KBM-7 (cell line): ENCODE measurements around the gene CEP57L1.
"Not testable (repeated sequence)": the region's sequence is repeated elsewhere in the genome, so short reads cannot be mapped to it uniquely, and the experiment has no call there.

Experiments used
- DNase-seq: peaks from one replicate; pipeline ENCODE4 v3.0.0-alpha.2; 2015
- in situ Hi-C: fragments of 300-500 bp; cut with MboI; formaldehyde crosslinking; loops from 2 replicates; pipeline ENCODE4 v1.14.3; 2020; ENCODE audit warnings: low sequenced_read_pairs, low pct_unique_long_range_greater_than_20kb, mixed read lengths

The CEP57L1 gene

GRCh38 chr6:109191368-109191767, 96.1 kb downstream of the CEP57L1 start:
- in situ Hi-C loops: loop anchor here (25.0 kb wide), 1 partner anchor 196 kb away; the partner anchor contains the start of gene CD164
- not testable (repeated sequence) for DNase-seq

GRCh38 chr6:109192865-109193264, 97.6 kb downstream of the CEP57L1 start:
- no peak for DNase-seq
- in situ Hi-C loops: loop anchor here (25.0 kb wide), 1 partner anchor 194 kb away; the partner anchor contains the start of gene CD164

- in situ Hi-C loops: loop anchor here (25.0 kb wide), 1 partner anchor 192 kb away; the partner anchor contains the start of gene CD164
These were observed 99.6 kb downstream of the CEP57L1 start for GRCh38 chr6:109194880-109195279.

GRCh38 chr6:109197061-109197460, 101.8 kb downstream of the CEP57L1 start:
- DNase-seq: no peak
- in situ Hi-C loops: loop anchor here (25.0 kb wide), 1 partner anchor 190 kb away; the partner anchor contains the start of gene CD164

More at GRCh38 chr6:109194880-109195279, 99.6 kb downstream of the CEP57L1 start:
- no peak for DNase-seq

- no peak for DNase-seq
- in situ Hi-C loops: no loop called here
These were observed 107.3 kb downstream of the CEP57L1 start for GRCh38 chr6:109202409-109203264.

- in situ Hi-C loops: no loop called here
- DNase-seq: no peak
These were observed 109.2 kb downstream of the CEP57L1 start for GRCh38 chr6:109204511-109204910.

- in situ Hi-C loops: no loop called here
- DNase-seq: no peak
These were observed 117.4 kb downstream of the CEP57L1 start for GRCh38 chr6:109212683-109213082.
